Umbilical cord (tissue), 2 donors: ENCODE results near the gene C10orf120. TPM values are rescaled to one million over a fixed set of nuclear protein-coding genes. Genes with fewer than 3 reads are reported as not detected.

Experiments
- DNase-seq: peaks from one replicate; pipeline ENCODE4 v3.0.0-alpha.2; 2015; ENCODE audit warnings: low spot score
- total RNA-seq: library from RNA; depleted of rRNA; stranded (reverse); fragments of >200 nt; gene quantifications from one replicate; pipeline ENCODE4 v1.2.3, GENCODE V29; 2014; ENCODE audit warnings: low replicate concordance; ENCODE audit not compliant: insufficient read depth

The C10orf120 gene
- total RNA-seq, 1 donor from 2014 or later = 1.2 TPM

DNA sequence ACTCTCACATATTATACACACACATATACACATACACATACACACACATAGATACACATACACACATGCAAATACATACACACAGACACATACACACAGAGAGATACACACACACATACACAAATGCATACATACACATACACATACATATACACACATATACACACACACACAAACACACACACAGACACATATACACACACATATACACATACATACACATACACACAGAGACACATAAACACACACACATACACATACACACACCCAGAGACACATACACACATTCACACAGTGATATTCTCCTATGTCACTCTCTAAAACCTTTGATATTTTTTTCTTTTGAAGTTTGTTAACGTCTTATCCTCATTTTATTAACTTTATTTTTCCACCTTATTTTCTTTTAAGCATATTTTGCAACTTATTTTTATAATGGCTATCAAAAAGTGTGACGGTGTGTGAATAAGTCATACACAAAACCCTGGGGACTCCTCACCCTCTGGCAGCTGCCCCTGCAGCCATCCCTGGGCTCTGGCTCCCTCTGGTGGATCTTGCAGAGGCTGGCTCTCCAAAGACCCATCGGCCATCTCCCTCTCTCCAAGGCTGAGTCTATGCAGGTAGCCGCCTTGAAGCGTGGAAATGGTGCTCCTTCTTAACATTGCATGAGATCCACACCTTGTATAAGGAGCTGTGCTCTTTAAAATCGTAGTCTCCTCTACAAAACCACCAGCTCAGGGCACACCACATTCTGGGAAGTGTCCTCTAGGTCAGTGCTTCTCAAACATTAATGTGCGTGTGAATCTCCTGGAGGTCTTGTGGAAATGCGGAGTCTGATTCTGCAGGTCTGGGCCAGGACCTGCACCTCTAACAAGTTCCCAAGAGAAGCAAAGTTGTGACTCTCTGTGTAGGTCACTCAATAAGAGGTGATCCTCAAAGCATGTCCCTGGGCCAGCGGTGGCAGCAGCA, 4.1 kb upstream of the C10orf120 start:
- DNase-seq = peak; percentile 33

DNA sequence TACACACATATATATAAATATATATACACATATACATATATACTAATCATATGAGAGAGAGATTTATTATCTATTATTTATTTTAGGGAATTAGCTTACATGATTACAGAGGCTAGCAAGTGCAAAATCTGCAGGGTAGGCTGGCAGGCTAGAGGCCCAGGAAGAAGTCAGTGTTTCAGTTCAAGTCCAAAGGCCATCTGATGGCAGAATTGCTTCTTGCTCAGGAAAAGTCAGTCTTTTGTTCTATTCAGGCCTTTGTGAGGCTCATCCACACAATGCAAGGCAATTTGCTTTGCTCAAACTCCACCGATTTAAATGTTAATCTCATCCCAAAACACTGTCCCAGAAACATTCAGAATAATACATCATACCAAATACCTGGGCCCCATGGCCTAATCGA, 2.6 kb upstream of the C10orf120 start:
- no peak for DNase-seq

DNA sequence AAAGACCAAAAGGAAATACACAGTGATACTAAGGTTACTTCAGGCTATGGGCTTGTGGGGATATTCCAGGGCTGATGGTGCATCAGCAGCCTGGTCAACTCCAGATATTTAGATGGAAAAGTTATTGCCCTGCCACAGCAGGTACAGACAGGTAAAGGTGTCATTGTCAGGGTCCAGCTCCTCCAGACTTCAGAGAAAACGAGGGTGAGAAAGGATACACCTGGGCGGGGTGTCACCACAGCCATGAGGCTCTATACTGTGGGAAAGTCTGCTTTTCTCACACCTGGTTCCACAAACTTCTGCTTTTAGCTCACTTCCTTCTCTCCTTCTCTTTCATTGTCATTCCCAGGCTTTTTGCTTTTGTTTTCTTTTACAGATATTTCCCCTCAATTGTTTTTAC, 2.0 kb upstream of the C10orf120 start:
- DNase-seq = no peak

DNA sequence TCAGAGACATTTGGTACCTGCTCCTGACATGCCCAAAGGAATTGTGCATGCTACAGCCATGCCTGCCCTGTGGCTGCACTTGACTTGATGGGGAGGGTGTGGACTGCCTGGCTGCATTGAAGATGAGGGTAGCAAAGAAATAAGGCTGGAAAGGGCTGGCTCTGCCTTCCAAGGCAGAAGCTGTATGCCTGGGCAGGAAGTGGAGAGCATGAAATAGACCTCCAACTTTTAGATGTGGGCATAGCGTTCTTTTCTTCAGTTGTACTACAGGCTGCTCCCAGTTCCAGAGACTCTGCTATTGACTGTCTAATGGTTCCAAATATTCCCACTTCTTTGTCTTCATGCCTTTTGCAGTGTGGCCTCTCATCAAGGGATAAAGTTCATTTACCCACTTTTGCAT, 3.0 kb downstream of the C10orf120 start:
- DNase-seq = no peak

DNA sequence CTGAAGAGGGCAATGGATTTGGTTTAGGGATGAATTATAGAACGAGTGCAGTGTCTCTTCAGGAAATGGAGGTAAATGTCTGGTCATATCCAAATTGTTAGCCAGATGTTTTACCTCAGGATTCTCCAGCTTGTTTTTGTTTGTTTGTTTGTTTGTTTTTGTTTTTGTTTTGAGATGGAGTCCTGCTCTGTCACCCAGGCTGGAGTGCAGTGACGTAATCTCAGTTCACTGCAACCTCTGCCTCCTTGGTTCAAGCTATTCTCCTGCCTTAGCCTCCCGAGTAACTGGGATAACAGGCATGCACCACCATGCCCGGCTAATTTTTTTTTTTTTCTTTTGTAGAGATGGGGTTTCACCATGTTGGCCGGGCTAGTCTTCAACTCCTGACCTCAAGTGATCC, 6.9 kb downstream of the C10orf120 start:
- DNase-seq = no peak

DNA sequence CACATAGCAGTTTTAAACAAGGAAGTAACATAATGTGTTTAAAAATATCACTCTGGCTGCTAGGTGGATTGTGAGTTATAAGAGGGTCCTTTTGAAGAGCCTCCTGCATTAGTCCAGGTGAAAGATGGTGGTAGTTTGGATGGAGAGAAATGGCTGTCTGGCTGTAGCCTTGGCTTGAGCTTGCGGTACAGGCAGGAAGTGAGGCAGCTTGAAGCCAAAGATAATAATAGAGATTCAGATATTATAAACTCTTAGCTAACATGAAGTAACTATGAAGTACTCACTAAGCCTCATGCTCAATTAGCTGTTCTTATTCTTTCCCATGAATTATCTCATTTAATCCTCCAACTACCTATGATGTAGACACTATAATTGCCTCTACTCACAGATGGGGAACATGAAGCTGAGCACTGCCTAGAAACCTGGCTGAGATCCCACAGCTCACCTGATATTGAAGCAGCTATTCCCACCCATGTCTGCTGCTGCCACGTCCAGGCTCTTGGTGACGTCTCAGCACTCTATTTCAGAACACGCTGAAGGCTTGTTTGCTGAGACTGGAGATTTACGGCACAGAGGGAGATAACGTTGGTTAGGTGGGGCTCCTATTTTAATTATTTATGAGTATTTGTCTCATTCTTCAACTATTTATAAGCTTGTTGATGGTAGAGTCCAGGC, 10.4 kb downstream of the C10orf120 start:
- no peak for DNase-seq

DNA sequence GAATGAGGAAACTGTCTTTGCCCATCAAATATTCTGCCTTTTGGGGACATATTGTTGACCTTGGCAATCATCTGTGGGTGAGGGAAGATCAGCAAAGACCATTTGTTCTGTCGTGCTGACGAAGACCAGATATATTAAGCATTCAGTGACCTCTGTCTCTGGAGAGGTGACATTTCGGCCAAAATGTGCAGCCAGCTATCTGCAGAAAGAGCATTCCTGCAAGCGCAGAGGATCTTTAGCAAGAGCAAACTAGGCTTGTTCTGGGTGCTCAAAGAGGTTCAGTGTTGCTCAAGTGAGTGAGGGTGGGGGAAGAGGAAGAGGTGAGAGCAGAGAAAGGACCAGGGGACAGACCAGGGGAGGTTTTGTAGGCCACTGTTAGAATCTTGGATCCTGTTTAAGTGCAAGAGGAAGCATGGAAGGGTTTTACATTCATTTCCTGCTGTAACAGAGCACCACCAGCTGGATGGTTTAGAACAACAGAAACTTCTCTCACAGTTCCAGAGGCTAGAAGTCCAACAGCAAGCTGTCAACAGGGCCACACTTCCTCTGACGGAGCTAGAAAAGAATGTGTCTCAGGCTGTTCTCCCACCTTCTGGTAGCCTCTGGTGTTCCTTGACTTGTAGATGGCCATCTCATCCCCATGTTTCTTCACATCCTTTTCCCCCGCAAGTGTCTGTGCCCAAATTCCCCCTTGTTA, 11.2 kb downstream of the C10orf120 start:
- DNase-seq = peak; percentile 24

DNA sequence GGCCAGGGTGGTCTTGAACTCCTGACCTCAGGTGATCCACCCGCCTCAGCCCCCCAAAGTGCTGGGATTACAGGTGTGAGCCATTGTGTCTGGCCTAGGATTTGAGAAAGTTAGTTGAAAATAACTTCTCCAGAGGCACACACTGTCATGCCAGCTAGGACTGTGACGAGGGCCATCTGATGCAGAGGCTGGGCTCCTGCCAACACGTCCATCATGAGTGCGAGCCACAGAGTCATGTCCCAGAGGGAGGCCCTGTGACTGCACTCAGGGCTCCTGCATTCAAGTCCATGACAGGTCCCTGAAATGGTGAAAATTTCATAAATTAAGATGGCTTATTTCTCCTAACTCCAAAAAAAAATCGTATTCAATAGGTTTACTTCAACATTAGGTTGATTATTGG, 17.1 kb downstream of the C10orf120 start:
- DNase-seq = no peak

DNA sequence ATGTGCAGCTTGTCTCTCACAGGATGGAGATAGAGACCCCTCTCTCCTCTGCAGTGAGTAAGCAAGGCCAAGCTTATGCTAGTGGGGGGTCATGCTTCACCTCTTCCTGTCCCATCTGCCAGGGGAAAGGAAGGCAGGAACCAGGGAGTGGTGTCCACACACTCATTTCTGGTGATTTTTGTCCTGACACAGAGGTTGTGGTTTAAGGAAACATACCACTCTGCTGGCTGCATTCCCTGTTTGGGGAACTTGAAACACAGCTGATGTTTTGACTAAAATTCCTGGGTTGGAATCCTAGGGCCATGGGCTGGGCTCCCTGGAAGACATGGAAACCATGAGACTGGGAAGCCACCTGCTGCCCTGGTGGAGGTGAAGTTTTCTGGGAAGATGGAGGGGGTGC, 21.4 kb downstream of the C10orf120 start:
- no peak for DNase-seq

DNA sequence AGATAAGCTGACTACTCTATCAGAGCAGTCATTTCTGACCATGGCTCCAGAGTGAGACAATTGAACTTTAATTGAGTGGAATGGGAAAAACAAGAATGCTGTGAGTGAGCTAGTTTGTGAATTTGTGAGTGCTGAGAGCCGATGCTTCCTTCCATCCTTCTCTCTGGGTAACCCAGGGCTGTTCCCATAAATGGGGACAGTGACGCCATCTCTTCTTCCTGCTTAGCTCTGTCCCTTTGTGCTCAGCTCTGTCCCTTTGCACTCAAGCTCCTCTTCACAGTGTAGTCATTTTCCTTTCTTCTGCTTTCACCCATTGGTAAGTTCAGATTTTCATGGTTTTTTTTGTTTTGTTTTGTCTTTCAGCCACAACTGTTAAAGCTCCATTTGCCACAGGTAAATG, 24.4 kb downstream of the C10orf120 start:
- no peak for DNase-seq

DNA sequence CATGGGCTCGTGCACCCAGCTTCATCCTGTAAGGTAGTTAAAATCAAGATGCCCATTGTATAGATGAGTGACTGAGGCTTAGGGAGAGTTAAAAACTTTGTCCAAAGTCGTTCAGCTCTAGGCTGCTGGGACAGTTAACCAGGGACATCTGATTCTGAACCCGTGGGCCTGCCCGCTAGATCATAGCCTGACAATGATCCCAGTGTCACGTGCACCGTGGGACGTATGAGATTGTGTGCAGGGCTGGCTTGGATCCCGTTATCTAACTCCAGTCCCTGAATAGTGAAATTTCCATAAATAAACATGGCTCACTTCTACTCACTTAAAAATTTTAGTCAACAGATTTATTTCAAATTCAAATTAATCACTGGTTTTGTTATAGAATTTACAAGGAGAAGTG, 24.9 kb downstream of the C10orf120 start:
- DNase-seq = no peak

DNA sequence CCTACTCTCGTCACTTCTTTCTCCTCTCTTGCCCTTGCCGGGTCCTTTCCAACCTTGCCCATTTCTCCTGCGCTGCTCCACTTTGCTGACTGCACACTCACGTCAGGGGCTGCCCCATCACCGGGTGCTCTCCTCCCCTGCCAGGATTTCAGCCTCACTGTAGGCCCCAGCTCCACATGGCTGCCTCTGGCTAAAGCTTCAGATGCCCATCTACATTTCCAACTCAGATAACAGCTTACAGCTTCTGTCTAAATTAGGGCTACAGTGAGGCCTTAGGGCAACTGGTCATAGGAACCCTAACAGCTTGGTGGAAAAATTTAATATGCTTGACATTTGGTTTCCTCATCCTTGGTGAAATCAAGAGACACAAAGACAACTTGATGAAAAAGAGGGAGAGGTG, 25.9 kb downstream of the C10orf120 start:
- DNase-seq = no peak

DNA sequence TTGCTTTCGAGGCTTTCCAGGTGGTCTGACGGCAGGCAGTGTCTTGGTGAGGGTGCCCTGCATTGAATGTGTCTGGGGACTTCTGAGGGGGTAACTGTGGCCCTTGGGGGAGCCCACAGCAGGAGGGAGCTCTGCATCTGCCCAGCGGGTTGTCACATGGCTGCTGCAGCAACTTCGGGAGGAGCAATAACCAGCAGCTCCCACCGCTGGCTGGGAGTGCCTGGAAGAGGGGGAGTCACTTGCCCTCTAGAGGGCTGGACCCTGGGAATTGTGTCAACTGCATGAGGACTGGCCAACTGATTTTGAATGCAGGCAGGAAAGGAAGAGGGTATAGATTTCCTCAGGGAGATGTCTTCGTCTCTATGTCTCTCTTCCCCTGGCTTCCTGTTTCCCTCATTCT, 26.4 kb downstream of the C10orf120 start:
- no peak for DNase-seq

DNA sequence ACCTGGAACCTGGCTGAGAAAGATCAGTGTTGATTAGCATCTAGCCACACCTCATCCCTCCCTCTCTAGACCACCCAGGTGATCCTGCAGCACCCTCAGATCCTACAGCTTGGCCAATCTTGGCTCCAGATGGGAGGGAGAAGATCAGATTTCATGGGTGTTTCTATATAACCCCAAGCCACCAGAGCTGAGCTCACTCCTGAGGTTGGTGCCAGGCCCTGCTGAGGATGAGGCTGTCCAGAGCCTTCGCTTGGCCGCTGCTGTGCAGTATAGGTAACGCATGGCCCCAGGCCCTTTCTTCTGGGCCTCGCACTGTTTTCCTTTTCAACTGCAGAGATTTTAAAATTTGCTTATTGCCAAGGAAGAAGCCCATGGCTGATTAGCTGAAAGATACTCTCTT, 27.0 kb downstream of the C10orf120 start:
- no peak for DNase-seq

DNA sequence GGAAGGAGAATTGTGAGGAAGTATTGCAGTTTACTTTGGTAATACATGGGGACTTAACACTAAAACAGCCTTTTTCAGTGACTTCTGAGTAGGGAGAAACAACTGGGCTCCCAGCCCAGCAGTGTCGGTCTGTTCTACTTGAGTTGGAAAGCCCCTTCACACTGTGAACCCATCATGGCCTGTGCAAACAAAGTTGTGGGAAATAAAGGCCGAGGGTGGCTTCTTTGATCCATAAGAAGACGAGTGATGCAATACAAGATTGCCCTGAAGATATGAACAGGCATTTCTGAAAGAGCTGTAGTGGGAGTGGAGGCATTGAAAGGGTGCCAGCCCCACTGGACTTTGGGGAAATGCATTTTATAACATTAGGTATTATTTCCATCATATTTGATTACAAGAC, 28.3 kb downstream of the C10orf120 start:
- DNase-seq = no peak

DNA sequence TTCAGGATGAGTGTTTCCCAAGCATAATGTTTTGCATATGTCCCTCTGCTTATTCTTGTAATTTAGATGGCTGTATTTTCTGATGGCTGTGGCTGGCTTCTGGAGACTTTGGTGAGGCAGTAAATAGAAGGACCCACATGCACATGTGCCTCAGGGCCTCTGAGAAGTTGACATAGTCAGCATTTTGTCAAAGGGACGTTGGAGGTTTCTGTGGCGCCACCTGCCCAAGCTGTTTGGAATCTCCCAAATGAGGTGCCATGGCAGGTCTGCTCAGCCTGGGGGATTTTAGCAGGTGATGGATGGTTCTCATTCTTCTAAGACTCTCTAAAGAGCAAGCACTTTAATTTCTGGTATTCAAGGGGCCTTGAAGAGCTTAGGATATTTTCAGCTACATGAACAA, 29.8 kb downstream of the C10orf120 start:
- no peak for DNase-seq

DNA sequence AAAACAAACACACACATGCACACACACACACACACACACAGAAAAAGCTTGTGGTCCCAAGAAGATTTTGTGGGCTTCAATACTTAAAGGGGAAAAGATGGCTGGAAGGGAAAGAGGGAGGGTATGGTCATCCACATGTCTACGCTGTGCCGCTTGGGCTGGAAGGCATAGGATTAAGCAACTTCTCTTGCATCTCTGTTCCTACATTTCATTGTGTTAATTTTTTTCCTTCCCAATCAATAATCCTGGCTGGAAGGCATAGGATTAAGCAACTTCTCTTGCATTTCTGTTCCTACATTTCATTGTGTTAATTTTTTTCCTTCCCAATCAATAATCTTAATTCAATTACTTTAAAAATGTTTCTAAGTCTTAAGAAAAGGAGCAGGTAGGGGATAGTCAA, 30.6 kb downstream of the C10orf120 start:
- DNase-seq = no peak

DNA sequence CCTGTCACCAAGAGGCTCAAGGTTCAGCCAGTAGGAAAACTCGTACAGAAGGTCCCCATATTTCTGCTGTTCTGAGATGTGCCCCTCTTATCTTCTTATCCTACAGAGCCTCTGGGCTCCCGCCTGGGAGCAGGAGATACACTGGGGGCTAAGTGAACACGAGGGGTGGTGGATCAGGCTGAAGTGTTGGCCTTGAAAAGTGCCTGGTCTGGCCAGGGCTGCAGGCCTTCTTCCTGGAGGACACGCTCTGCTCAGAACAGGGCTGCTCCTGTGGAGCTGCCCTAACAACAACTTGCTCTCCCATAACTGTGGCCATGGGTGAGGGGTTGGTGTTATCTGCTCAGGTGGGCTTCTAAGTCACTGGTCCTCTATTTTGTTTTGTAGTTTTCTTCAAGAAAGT, 33.7 kb downstream of the C10orf120 start:
- DNase-seq = no peak

DNA sequence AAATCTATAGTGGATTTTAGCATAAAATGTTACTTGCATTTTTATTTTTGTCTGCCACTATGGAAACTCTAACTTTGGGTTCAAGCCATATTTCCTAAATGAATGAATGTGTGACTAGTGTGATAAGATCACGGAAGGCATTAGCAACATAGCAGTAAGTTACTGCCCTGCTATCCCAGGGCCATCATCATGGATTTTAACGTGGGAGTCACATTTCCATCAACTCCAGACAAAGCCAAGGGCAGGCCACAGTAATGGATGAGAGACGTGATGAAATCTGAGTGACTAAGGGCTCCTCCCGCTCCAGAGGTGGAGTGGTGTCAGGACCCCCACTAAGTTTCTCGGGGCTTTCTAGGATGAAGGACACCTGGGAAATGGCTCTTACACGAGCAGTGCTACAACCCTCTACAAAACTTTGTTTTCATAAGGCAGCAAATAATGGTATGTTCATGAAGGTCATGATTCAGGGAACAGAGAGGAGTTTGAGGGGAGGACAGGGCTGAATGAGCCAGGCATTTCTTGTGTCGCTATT, 34.3 kb downstream of the C10orf120 start:
- DNase-seq = no peak

DNA sequence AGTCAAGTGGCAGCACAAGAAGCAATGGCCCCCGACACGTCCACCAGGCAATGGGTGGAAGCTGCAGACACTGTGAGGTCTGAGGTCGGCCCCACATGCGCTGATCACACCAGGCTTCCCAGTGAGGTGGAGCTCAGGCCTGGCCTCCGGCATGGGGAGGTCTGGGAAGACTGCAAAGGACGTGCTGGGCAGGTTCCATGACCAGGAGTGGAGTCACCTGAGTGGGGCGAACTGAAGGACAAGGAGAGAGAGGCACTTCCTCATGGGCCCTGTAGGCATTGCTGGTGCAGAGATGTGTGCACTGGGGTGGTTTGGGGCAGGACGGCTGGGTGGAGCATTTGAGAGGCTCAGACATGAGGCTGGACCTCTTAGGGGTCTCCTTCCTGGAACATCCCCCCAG, 35.1 kb downstream of the C10orf120 start:
- no peak for DNase-seq

DNA sequence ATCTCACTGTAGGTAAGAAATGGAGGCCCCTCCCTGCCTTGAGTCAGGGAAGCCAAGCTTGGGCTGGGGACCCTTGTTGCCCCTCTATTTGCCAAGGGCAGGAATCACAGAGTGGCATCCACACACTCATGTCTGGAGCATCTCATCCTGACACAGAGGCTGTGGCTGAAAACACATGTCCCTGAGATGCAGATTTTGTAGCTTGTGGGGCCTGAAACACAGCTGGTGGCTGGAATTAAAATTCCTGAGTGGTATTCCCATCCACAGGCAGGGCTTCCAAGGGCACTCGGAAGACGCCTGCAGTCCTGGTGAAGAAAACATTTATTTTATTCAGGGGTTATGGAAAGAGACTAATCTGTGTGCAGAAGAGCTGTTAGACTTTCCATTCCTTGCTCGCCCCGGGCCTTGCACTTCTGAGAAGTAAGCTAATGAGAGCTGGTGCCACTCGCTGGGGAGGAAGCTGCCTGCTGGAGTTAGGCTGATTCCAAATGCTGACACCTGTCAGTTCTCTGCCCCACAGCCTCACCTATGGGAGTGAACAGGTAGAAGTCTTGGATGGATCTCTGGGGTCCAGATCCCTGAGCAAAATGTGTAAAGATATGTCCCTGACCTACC, 36.0 kb downstream of the C10orf120 start:
- no peak for DNase-seq

DNA sequence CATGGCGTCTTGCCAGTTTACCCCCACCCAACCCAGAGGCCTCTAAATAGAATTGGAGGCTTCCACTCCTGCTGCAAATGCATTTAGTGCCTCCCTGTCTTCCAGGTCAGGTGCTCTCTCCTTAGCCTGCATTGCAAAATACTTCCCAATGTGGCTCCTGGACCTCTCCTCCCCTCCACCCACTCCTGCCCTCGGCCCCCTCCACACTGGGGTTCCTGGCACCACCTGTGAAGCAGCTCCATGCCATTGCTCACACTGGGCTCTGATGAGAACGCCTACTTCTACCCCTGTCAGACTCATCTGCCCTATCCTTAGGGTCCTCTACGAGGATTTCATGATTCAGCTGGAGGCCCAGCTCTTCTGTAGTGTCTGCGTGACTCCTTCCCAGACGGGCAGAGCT, 37.4 kb downstream of the C10orf120 start:
- DNase-seq = no peak
